HTR-8/SVneo (cell line): Measurements from ENCODE around the gene TMEM245.

Source experiments
- DNase-seq: peaks from one replicate; pipeline ENCODE4 v3.0.0; 2011; ENCODE audit warnings: low spot score, mixed read lengths; ENCODE audit not compliant: insufficient read length
- FAIRE-seq: peaks from 2 replicates; lab custom pipeline; 2011; peaks lifted over from hg19 to GRCh38; lab: Jason Lieb, UNC

Gene TMEM245

DNA sequence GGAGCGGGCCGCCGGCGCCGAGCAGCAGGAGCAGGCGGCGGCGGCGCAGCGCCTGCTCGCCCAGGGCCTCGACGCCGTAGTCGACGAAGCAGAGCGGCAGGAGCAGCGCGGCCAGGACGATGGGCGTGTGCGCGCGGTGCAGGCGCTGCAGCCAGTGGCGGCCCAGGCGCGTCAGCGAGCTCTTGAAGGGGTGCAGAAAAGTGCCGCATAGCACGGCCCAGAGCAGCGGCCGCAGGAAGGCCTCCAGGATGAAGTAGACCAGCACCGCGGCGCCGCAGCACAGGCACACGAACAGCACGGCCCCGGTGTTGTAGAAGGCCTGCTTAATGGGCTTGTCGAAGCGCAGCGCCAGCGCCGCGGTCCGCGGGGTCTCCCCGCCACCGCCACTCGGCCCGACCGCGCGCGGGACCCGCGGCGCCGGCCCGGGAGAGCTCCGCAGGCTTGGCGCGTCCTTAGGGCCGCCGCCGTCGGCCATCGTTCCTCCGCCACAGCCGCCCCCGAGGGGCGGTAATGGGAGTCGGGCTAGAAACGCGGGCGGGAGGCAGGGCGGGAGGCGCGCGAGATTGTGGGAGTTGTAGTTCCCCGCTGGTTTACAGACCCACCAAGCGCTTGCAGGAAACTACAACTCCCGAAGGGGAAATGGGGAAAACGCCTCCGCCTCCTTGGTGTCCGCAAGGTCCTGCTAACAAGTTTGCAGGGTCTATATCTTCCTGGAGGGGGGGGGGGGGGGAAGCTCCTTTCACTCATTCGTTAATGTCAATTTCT, at the start of gene TMEM245:
Gene TMEM245 (minus strand): TSS at position 509 of the 765 bp plus-strand sequence. CDS start 34 bp downstream, at position 475.
- no peak for FAIRE-seq
- DNase-seq, result peak; percentile 92

GRCh38 chr9:109168170-109168569, 48.4 kb upstream of the TMEM245 start:
- FAIRE-seq (no peak), DNase-seq (no peak)

- DNase-seq, result no peak
- no peak for FAIRE-seq
These were observed 48.0 kb upstream of the TMEM245 start for GRCh38 chr9:109167716-109168115.

GRCh38 chr9:109166771-109167601, 47.2 kb upstream of the TMEM245 start, which contains the start of gene FRRS1L:
FRRS1L (minus strand) TSS chr9:109167249; CDS start chr9:109167138, 111 bp downstream.
- no peak for DNase-seq
- no peak for FAIRE-seq

GRCh38 chr9:109166171-109166770, 46.5 kb upstream of the TMEM245 start:
- DNase-seq, result no peak
- no peak for FAIRE-seq

- no peak for DNase-seq
- FAIRE-seq, result no peak
These were observed 44.3 kb upstream of the TMEM245 start for GRCh38 chr9:109164042-109164441.

GRCh38 chr9:109163194-109163593, 43.4 kb upstream of the TMEM245 start:
- FAIRE-seq (no peak), DNase-seq (no peak)

GRCh38 chr9:109162677-109163076, 42.9 kb upstream of the TMEM245 start:
- FAIRE-seq, result no peak

GRCh38 chr9:109161471-109161870, 41.7 kb upstream of the TMEM245 start:
- FAIRE-seq (no peak), DNase-seq (no peak)

More at GRCh38 chr9:109162677-109163076, 42.9 kb upstream of the TMEM245 start:
- DNase-seq, result no peak

- DNase-seq, result no peak
- no peak for FAIRE-seq
These were observed 39.8 kb upstream of the TMEM245 start for GRCh38 chr9:109159583-109159982.

DNA sequence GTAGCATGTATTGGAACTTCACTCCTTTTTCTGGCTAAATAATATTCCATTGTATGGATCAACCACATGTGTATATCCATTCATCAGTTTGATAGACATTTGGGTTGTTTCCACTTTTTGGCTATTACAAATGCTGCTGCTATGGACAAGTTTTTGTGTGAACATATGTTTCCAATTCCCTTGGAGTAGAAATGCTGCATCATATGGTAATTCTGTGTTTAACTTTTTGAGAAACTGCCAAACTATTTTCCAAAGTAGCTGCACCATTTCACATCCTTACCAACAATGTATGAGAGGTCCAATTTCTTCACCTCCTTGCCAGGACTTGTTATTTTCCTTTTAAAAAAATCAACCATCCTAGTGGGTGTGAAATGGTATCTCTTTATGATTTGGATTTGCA, 38.9 kb upstream of the TMEM245 start:
- no peak for DNase-seq

GRCh38 chr9:109156708-109157107, 37.0 kb upstream of the TMEM245 start:
- DNase-seq (no peak), FAIRE-seq (no peak)

More for the DNA sequence above, 38.9 kb upstream of the TMEM245 start:
- no peak for FAIRE-seq

- DNase-seq, result no peak
These were observed 31.3 kb upstream of the TMEM245 start for GRCh38 chr9:109150925-109151545.

GRCh38 chr9:109149722-109150121, 30.0 kb upstream of the TMEM245 start:
- DNase-seq (no peak), FAIRE-seq (no peak)

More at GRCh38 chr9:109150925-109151545, 31.3 kb upstream of the TMEM245 start:
- peak; percentile 46 for FAIRE-seq

GRCh38 chr9:109149089-109149488, 29.3 kb upstream of the TMEM245 start:
- DNase-seq (no peak), FAIRE-seq (no peak)

GRCh38 chr9:109145051-109145450, 25.3 kb upstream of the TMEM245 start:
- DNase-seq (no peak), FAIRE-seq (no peak)

GRCh38 chr9:109143881-109144562, 24.3 kb upstream of the TMEM245 start:
- no peak for FAIRE-seq
- peak; percentile 59 for DNase-seq

DNA sequence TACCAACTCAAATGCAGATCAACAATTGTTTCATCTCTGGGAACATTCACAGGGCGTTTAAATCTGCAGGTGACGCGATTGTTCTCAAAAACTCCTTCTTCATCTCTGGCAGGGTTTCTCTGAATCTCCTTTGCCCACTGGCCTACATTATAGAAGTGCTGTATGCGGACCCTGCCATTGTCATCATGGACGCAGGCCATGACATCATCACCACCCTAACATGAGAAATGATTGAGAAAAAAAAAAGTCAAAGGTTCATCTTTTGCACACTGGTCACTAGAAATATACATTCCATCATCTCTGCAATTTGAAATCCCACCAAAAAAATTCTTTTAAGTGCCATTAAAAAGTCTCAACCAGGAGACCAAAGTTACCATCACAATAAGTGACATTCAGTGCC, 21.6 kb upstream of the TMEM245 start:
- DNase-seq (no peak), FAIRE-seq (no peak)

- FAIRE-seq (no peak), DNase-seq (no peak)
These were observed 20.1 kb upstream of the TMEM245 start for GRCh38 chr9:109139851-109140250.

DNA sequence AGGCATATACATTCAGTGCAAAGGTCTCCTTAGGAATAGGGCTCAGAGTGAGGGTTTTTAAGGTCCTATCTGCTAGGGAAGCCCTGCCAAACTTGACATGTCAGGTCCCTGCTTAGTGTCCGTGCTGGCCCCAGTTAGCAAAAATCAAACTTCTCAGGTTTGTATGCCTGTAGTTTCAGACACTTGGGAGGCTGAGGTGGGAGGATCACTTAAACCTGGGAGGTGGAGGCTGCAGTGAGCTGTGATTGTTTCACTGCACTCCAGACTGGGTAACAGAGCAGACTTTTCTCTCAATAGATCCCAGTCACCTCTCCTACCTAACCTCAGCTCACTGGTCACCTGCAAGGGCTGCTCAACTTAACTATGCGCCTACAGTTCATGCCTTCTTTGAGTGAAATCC, 18.7 kb upstream of the TMEM245 start:
- no peak for DNase-seq
- no peak for FAIRE-seq
